ENCODE data around the gene NOC2L.

Gene NOC2L

GRCh38 chr1:929712-930632, 29.1 kb downstream of the NOC2L start:
- DNase-seq (ENCODE audit: low spot score) = no peak

GRCh38 chr1:928825-929661, 30.0 kb downstream of the NOC2L start:
- DNase-seq (ENCODE audit: low spot score) = no peak

- no peak for DNase-seq (ENCODE audit: low spot score)
These were observed 31.3 kb downstream of the NOC2L start for GRCh38 chr1:927748-928147.

GRCh38 chr1:927234-927633, 31.8 kb downstream of the NOC2L start:
- no peak for DNase-seq (ENCODE audit: low spot score)

GRCh38 chr1:925561-926421, 33.3 kb downstream of the NOC2L start:
- DNase-seq (ENCODE audit: low spot score) = no peak

GRCh38 chr1:924656-925560, 34.1 kb downstream of the NOC2L start:
- DNase-seq (ENCODE audit: low spot score) = no peak

- DNase-seq (ENCODE audit: low spot score) = no peak
These were observed 34.9 kb downstream of the NOC2L start for GRCh38 chr1:923991-924655.

GRCh38 chr1:923131-923990, 35.7 kb downstream of the NOC2L start, which contains the start of gene SAMD11:
TSS of gene SAMD11 (plus strand) at chr1:923923. CDS start at chr1:924432, 509 bp downstream.
- peak; percentile 66 for DNase-seq (ENCODE audit: low spot score)

- DNase-seq (ENCODE audit: low spot score) = peak; percentile 22
These were observed 37.8 kb downstream of the NOC2L start for GRCh38 chr1:921011-921837.

GRCh38 chr1:920521-920920, 38.5 kb downstream of the NOC2L start:
- DNase-seq (ENCODE audit: low spot score) = no peak

- no peak for DNase-seq (ENCODE audit: low spot score)
These were observed 39.0 kb downstream of the NOC2L start for GRCh38 chr1:920010-920409.

GRCh38 chr1:919271-919872, 39.7 kb downstream of the NOC2L start:
- no peak for DNase-seq (ENCODE audit: low spot score)

GRCh38 chr1:918843-919242, 40.2 kb downstream of the NOC2L start:
- DNase-seq (ENCODE audit: low spot score) = no peak

- no peak for DNase-seq (ENCODE audit: low spot score)
These were observed 40.7 kb downstream of the NOC2L start for GRCh38 chr1:918353-918752.

- no peak for DNase-seq (ENCODE audit: low spot score)
These were observed 41.5 kb downstream of the NOC2L start for GRCh38 chr1:917466-918091.

- DNase-seq (ENCODE audit: low spot score) = no peak
These were observed 42.0 kb downstream of the NOC2L start for GRCh38 chr1:917076-917459.

All from CD4-positive, alpha-beta T cell treated with Interleukin-2 at 100 ng/mL for 4 hours (primary cell).